Panc1 (cell line): ENCODE results near the gene IL13RA1.

Experiments
- POLR2AphosphoS5 ChIP-seq: IDR thresholded peaks from 2 replicates; pipeline ENCODE4 v1.6.1; 2012; ENCODE audit warnings: mild to moderate bottlenecking, low read depth, low read length, moderate library complexity
- SIN3A ChIP-seq: IDR thresholded peaks from 2 replicates; pipeline ENCODE4 v1.6.1; 2012; ENCODE audit warnings: low read depth, mild to moderate bottlenecking, low read length, moderate library complexity, borderline replicate concordance; ENCODE audit not compliant: insufficient read depth
- TCF7L2 ChIP-seq: IDR thresholded peaks from 2 replicates; pipeline ENCODE4 v1.6.1; 2011; ENCODE audit warnings: mild to moderate bottlenecking, low read depth, low read length, inconsistent platforms
- TF ChIP-seq, protein P1 (sequence below): fragments of 450-650 bp; IDR thresholded peaks from 2 replicates; pipeline ENCODE4 v1.5.1; 2017; ENCODE audit warnings: mild to moderate bottlenecking
- TF ChIP-seq, protein P2 (sequence below), 2 experiments: IDR thresholded peaks; 2 replicates each; pipeline ENCODE4 v1.6.1; 2011 to 2012; ENCODE audit warnings: low read depth in 2 of 2, control low read depth in 1 of 2, low read length in 1 of 2, mild to moderate bottlenecking in 1 of 2, moderate library complexity in 1 of 2; ENCODE audit not compliant: insufficient read depth in 1 of 2

DNA sequence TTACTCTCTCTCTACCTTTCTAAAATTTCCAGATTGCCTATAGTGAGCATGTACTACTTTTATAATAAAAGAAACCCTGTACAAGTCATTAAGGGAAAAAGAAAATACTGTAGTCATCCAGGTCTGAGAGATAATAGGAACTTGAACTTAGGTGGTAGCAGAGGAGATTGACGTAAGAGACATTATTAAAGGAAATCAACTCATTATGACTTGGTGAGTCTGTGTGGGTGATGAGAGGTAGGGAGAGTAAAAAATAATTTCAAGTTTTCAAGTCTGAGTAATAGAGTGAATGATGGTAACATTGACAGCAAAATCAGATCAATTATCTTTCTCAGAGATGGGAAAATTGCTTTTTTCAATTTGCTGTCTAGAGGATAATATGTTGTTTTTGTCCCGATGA is 52.2 kb downstream of the IL13RA1 start:
- TF ChIP-seq, protein P1, sequence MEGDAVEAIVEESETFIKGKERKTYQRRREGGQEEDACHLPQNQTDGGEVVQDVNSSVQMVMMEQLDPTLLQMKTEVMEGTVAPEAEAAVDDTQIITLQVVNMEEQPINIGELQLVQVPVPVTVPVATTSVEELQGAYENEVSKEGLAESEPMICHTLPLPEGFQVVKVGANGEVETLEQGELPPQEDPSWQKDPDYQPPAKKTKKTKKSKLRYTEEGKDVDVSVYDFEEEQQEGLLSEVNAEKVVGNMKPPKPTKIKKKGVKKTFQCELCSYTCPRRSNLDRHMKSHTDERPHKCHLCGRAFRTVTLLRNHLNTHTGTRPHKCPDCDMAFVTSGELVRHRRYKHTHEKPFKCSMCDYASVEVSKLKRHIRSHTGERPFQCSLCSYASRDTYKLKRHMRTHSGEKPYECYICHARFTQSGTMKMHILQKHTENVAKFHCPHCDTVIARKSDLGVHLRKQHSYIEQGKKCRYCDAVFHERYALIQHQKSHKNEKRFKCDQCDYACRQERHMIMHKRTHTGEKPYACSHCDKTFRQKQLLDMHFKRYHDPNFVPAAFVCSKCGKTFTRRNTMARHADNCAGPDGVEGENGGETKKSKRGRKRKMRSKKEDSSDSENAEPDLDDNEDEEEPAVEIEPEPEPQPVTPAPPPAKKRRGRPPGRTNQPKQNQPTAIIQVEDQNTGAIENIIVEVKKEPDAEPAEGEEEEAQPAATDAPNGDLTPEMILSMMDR, result no peak
- TF ChIP-seq SIN3A, result no peak
- TF ChIP-seq, protein P2, sequence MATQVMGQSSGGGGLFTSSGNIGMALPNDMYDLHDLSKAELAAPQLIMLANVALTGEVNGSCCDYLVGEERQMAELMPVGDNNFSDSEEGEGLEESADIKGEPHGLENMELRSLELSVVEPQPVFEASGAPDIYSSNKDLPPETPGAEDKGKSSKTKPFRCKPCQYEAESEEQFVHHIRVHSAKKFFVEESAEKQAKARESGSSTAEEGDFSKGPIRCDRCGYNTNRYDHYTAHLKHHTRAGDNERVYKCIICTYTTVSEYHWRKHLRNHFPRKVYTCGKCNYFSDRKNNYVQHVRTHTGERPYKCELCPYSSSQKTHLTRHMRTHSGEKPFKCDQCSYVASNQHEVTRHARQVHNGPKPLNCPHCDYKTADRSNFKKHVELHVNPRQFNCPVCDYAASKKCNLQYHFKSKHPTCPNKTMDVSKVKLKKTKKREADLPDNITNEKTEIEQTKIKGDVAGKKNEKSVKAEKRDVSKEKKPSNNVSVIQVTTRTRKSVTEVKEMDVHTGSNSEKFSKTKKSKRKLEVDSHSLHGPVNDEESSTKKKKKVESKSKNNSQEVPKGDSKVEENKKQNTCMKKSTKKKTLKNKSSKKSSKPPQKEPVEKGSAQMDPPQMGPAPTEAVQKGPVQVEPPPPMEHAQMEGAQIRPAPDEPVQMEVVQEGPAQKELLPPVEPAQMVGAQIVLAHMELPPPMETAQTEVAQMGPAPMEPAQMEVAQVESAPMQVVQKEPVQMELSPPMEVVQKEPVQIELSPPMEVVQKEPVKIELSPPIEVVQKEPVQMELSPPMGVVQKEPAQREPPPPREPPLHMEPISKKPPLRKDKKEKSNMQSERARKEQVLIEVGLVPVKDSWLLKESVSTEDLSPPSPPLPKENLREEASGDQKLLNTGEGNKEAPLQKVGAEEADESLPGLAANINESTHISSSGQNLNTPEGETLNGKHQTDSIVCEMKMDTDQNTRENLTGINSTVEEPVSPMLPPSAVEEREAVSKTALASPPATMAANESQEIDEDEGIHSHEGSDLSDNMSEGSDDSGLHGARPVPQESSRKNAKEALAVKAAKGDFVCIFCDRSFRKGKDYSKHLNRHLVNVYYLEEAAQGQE (IDR thresholded peaks at IDR 0.05; ENCODE audit: insufficient read depth in 1 of 2, low read depth in 2 of 2, low read length in 1 of 2), result no peak
- TF ChIP-seq POLR2AphosphoS5, result no peak
- TF ChIP-seq TCF7L2, result no peak
